Transverse colon (tissue), 3 donors: ENCODE data around the gene NES.

ENCODE experiments used
- EP300 ChIP-seq: sonication (generic); formaldehyde crosslinking; IDR thresholded peaks from one replicate; pipeline ENCODE4 v1.6.1; 2017; ENCODE audit warnings: antibody characterized with exemption, low read depth
- POLR2A ChIP-seq: fragments of 450-650 bp; IDR thresholded peaks from one replicate; pipeline ENCODE4 v1.6.1; 2016; ENCODE audit warnings: antibody characterized with exemption, mild to moderate bottlenecking, moderate library complexity
- TF ChIP-seq, protein P1 (sequence below), 5 experiments: fragments of 200-600 bp in 3 of 5; fragments of 450-650 bp in 2 of 5; sonication (generic) in 3 of 5; IDR thresholded peaks; 1 replicate in 2 of 5; 2 replicates in 3 of 5; pipeline ENCODE4 v1.5.1; 2016 to 2017; ENCODE audit warnings: antibody characterized with exemption in 5 of 5, inconsistent platforms in 3 of 5, mild to moderate bottlenecking in 2 of 5, moderate library complexity in 1 of 5

DNA sequence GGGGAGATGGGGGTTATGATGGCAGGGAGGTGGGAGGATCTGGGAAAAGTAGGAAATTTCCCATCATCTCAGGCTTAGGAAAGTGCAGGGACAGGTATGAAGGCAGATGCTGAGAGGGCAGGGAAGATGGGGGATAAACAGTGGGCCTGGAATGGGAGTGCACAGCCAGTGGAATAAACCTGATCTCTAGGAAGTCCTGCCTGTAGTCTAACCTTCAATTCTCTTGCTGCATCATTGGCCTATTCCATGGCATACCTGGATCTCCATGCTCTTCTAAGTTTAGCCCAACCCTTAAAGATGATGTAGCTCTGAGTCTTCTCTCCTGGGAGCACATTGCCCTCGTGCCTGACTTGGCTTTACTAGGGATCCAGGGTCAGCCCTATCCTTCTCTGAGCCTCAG, 32.6 kb downstream of the NES start:
- no peak for TF ChIP-seq POLR2A
- TF ChIP-seq, protein P1, sequence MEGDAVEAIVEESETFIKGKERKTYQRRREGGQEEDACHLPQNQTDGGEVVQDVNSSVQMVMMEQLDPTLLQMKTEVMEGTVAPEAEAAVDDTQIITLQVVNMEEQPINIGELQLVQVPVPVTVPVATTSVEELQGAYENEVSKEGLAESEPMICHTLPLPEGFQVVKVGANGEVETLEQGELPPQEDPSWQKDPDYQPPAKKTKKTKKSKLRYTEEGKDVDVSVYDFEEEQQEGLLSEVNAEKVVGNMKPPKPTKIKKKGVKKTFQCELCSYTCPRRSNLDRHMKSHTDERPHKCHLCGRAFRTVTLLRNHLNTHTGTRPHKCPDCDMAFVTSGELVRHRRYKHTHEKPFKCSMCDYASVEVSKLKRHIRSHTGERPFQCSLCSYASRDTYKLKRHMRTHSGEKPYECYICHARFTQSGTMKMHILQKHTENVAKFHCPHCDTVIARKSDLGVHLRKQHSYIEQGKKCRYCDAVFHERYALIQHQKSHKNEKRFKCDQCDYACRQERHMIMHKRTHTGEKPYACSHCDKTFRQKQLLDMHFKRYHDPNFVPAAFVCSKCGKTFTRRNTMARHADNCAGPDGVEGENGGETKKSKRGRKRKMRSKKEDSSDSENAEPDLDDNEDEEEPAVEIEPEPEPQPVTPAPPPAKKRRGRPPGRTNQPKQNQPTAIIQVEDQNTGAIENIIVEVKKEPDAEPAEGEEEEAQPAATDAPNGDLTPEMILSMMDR (IDR thresholded peaks at IDR 0.05): no peak
- TF ChIP-seq EP300: no peak
